H4 (cell line): Measurements from ENCODE around the gene KIF3B. TPM values are rescaled to one million over a fixed set of nuclear protein-coding genes. Genes with fewer than 3 reads are reported as not detected.
"Not testable (repeated sequence)": the region's sequence is repeated elsewhere in the genome, so short reads cannot be mapped to it uniquely, and the experiment has no call there.

ENCODE experiments used
- DNase-seq: peaks from one replicate; pipeline ENCODE4 v3.0.0-alpha.2; 2015; ENCODE audit warnings: low spot score
- total RNA-seq: library from RNA; depleted of rRNA; stranded (reverse); fragments of >200 nt; shearing (Covaris generic); gene quantifications from 2 replicates; pipeline ENCODE4 v1.2.3, GENCODE V29; 2014

The KIF3B gene
- total RNA-seq, 1 experiment from 2014 or later = 15.0 TPM

DNA sequence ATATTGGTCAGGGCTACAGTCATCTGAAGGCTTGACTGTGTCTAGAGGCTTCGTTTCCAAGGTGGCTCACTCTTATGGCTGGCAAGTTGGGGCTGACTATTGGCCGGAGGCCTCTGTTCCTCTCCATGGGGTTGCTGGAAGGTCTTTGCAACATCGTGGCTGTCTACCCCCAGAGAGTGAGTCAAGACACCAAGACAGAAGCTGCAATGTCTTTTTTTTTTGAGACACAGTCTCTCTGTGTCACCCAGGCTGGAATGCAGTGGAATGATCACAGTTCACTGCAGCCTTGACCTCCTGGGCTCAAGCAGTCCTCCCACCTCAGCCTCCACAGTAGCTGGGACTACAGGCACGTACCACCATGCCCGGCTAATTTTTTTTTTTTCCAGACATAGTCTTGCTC is 29.4 kb upstream of the KIF3B start:
- DNase-seq = no peak

DNA sequence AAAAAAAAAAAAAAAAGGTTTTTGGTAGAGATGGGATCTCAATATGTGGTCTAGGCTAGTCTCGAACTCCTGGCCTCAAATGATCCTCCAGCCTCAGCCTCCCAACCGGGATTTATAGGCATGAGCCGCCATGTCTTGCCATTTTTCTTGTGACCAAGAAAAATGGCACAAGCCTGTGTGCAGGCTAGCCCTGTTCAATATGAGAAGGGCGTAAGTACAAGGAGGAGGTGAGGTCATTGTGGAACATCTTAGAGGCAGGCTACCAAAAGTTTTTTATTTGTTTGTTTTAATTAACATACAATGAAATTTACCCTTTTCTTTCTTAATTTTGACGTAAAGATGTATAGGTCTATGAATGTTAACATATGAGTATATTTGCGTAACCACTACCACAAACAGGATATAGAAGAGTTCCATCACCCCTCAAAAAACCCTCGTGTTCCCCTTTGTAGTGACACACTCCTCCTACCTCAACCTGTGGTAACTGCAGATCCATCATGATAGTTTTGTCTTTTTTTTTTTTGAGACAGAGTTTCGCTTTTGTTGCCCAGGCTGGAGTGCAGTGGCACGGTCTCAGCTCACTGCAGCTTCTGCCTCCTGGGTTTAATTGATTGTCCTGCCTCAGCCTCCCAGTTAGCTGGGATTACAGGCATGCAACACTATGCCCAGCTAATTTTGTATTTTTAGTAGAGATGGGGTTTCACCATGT is 28.3 kb upstream of the KIF3B start:
- no peak for DNase-seq

DNA sequence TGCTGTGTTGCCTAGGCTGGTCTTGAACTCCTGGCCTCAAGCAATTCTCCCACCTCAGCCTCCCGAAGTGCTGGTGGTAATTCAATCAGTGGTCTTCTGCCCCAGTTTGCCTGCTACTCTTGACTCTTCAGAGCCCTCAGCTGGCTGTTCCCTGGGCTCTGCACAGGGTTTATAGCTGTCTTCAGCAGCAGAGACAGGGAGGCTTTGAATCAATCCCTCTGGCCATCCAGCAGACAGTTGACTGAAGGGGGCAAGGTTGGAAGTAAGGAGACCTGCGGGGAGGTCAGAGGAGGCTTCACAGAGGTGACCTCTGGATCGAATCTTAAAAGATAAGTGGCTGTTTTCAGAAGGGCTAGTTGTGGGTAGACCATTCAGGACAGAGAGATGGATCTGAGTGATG is 26.0 kb upstream of the KIF3B start:
- no peak for DNase-seq

DNA sequence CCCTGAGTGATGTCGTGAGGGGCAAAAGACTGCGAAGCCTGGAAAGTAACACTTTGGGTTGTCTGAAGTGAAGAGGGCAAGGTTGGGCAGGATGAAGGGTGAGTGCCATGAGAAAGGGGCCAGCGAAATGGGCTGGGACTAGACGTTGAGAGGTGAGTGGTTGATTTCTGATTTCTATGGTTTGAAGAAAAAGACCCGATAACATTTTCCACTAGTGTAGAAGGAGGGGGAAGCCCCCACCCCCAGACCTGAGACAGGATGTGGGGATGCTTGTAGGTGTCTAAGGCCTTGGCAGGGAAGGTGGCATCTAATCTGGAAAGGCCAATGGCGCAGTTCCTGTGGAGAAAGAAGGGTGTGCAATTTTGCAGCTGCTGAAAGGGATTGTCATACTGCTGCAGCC is 25.3 kb upstream of the KIF3B start:
- DNase-seq = no peak

DNA sequence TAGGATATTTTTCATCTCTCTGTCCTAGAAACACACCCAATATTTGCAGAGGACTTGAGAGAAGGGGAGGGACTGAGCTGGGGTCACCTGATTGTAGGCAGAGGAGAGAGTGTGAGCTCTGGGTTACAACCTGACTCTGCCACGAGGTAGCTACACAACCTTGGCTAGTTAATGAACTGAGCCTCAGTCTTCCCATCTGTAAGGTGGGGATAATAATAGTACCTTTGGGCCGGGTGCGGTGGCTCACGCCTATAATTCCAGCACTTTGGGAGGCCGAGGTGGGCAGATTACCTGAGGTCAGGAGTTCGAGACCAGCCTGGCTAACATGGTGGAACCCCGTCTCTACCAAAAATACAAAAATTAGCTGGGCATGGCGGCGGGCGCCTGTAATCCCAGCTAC is 16.5 kb upstream of the KIF3B start:
- not testable (repeated sequence) for DNase-seq

DNA sequence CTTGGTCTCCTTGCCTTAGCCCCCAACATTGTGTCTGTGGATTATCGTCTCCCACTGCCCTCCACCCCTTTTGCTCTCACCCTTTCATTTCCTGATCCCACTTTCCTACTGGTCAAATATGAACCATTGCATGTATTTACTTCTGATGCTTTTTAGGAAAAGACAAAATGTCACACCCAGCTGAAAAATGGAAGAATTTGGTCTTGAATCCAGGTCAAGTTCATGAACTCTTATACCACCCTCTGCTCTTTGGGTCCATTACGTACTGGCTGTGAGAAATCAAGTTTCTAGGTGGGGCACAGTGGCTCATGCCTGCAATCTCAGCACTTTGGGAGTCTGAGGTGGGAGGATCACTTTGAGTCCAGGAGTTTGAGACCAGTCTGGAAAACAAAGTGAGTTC is 15.8 kb upstream of the KIF3B start:
- no peak for DNase-seq

DNA sequence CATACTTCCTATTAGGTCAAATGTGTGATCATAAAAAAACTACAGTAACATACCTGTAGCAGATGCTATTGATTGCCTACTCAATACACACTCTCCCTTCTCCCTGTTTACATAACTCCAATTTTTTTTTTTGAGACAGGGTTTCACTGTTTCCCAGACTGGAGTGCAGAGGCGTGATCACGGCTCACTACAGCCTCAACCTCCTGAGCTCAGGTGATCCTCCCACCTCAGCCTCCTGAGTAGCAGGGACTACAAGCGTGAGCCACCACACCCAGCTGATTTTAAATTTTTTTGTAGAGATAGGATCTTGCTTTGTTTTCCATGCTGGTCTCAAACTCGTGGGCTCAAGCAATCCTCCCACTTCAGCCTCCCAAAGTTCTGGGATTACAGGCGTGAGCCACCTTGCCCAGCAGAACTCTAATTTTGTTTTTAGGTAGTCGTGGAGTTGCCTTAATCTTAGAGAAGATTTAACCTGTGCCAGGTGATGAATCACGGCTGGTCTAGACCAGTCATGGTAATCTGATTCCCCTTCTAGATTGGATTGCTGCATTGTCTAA is 14.0 kb upstream of the KIF3B start:
- DNase-seq = no peak

DNA sequence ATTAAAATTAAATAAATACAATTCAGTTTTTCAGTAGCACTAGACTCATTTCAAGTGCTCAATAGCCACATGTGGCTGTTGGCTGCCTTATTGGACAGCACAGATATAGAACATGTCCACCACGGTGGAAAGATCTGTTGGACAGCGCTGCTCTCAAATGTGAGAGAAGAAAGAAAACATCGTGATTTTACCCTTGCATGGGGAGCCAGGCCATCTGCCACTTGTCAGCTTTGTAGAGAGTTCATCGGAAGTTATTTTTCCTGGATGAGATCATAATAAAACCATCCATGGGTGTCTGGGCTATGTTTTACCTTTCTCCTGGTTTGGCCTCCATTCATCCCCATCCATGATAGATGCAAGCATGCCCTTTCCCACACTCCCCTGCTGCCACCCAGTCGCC is 5.8 kb upstream of the KIF3B start:
- no peak for DNase-seq

DNA sequence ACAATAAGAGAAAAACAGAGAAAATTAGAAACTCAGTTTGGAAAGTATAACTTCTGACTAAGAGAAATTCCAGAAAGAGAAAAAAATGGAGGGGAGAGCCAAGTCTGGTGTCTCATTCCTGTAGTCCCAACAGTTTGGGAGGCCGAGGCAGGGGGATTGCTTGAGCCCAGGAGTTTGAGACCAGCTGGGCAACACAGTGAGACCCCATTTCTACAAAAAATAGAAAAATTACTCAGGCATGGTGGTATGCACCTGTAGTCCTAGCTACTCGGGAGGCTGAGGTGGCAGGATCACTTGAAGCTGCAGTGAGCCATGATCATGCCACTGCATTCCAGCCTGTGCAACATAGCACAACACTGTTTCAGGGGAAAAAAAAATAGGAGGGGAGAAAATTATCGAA is 3.1 kb upstream of the KIF3B start:
- no peak for DNase-seq

DNA sequence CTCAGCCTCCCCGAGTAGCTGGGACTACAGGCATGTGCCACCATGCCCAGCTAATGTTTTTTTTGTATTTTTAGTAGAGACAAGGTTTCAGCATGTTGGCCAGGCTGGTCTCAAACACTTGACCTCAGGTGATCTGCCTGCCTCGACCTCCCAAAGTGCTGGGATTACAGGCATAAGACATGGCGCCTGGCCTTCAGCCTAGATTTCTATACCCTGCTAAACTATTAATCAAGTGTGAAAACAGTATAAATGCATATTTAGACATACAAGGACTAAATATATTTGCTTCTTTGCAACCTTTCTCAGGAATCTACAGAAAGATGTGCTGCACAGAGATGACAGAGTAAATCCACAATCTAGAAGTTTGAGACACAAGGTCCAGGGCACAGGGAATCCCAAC is 2.3 kb upstream of the KIF3B start:
- not testable (repeated sequence) for DNase-seq

DNA sequence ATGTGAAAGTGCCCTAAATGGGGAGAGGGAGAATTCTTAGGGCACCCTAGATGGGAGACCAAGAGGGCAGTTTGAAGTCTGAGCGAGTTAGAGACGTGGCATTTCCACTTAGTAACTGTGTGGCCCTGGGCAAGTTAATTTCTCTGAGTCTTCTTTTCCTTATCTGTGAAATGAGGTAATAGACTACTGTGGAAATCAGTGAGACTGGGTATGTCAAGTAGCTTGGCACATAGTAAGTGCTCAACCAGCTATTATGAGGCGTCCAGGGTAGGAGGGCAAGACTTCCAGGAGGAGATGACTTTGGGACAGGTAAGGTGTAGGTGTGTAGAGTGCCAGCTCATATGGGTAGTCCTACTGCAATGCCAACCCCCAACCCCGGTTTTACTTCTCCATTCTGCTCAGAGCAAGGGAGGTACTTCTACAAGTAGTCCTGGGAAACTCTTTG is 770 bp downstream of the KIF3B start:
- DNase-seq = no peak

DNA sequence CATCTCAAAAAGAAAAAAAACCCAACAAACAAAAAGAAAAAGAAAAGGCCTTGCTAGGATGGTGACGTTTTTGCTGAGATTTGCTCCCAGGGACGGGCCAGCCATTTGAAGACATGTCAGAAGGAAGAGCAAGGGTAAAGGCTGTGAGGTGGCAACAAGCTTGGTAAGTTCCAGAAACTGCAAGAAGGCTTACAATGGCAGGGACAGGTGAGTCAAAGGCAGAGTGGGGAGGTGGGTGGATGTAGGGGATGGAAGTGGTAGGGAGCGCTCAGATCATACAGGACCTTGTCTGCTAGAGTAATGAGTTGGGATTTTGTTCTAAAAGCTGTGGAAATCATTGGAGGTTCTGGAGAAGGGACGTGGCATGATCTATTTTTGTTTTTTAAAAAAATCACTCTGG is 4.3 kb downstream of the KIF3B start:
- no peak for DNase-seq

DNA sequence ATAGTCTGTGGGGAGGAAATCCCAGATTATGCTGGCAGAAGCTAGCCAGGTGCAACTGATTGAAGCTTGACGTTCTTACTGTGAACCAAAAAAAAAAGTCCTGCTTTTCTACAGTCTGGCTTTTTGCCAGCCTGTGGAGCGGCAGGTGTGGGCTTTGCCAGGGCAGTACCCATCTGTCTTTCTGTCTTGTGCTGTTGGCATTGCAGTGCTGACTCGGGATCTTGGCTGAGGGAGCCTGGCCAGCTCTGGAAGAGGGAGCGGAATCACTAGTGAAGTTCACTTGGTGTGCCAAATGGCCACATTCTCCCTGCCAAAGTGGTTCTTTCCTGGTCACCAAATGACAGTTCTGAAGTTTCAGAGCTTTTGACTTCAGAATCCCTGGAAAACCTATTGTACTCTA is 5.0 kb downstream of the KIF3B start:
- no peak for DNase-seq

DNA sequence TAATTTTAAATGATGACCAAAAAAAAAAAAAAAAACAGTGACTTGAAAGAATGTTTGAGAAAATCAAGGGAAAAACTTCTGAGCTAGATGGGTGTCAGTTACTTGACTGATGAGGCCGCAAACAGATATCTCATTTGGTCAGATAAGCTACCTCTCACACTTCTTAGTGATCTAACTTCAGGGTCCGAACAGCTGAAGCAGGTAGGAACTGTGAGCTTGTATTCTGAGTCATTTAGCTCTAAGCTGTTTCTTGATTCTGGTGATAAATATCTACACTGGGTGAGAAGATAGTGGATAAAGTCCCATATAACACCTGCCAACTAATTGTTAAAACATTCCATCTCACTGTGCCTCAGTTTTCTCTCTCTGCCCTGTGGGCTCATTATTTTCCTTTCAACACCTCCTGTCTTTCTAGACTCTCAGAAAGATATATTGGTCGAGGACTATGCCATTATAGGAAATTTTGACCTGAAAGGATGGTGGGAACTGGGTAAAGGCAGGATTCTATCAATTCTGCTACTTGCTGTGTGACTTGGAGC is 7.7 kb downstream of the KIF3B start:
- no peak for DNase-seq

DNA sequence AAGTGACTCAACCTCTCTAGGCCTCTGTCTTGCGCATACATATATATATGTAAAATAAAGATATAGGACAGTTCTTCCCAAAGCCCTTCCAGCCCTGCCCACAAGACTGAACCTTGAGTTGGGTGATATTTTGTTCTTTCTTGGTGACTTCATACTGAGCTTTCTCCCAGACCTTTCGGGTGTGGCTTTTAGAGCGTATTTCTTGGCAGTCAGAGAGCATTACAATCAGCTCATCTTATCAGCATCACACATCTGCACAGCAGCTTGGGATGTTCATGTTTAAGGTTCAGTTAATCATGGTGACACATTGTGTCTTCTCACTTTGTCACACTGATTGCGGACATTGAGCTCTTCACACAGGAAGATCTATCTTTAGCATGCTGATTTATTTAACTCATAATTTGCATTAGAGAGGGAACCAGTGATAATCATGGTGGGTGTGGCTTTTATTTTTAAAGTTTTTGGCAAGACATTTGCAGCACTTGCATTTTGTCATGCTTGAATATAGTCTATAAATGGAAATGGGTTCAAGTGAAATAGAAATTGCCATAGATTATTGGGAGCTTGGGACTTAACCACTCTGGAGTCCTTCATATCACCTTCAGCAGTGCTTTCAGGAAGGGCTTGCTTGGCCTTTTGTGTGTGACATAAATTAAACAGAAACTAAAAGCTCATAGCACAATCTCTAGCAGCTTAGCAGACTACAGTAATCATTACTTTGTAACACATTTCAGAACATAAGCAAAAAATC is 8.3 kb downstream of the KIF3B start:
- DNase-seq = no peak

DNA sequence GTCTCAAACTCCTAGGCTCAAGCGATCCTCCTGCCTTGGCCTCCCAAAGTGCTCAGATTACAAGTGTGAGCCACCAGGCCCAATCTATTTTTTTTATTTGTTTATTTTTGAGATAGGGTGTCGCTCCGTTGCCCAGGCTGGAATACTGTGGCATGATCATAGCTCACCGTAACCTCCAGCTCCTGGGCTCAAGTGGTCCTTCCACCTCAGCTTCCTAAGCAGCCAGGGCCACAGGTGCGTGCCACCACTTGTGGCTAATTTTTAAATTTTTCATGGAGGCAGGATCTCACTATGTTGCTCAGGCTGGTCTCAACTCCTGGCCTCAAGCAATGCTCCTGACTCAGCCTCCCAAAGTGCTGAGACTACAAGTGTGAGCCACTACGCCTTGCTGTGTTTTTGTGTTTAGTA is 9.8 kb downstream of the KIF3B start:
- no peak for DNase-seq

DNA sequence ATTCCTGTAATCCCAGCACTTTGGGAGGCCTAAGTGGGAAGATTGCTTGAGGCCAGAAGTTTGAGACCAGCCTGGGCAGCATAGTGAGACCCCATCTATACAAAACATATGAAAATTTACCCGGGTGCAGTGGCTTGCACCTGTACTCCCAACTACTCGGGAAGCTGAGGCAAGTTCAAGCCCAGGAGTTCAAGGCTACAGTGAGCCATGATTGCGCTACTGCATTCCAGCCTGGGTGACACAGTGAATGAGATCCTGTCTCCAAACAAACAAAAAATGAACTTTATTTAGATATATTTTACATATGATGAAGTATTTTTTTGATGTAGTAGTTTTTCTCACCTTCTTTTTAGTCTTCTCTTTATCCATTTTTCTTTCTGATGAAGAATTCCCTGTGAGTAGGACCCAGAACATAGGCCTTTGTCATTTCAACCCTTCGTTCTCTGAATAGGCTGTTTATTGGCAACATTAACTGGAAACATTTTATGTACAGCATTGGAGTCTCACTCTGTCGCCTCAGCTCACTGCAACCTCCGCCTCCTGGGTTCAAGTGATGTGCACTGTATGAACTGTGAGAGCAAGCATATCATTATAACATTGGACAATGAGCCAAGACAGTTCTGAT is 10.9 kb downstream of the KIF3B start:
- no peak for DNase-seq

DNA sequence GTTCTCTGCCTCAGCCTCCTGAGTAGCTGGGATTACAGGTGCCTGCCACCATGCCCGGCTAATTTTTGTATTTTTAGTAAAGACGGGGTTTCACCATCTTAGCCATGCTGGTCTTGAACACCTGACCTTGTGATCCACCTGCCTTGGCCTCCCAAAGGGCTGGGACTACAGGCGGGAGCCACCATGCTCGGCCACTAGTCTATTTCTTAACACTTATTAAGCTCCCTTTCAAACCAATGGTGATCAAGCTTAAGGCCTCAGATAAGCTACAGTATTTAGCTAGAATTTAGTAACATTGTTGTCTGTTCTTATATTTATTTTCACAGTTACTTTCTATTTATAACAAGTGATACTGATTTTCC is 11.8 kb downstream of the KIF3B start:
- DNase-seq = not testable (repeated sequence)

DNA sequence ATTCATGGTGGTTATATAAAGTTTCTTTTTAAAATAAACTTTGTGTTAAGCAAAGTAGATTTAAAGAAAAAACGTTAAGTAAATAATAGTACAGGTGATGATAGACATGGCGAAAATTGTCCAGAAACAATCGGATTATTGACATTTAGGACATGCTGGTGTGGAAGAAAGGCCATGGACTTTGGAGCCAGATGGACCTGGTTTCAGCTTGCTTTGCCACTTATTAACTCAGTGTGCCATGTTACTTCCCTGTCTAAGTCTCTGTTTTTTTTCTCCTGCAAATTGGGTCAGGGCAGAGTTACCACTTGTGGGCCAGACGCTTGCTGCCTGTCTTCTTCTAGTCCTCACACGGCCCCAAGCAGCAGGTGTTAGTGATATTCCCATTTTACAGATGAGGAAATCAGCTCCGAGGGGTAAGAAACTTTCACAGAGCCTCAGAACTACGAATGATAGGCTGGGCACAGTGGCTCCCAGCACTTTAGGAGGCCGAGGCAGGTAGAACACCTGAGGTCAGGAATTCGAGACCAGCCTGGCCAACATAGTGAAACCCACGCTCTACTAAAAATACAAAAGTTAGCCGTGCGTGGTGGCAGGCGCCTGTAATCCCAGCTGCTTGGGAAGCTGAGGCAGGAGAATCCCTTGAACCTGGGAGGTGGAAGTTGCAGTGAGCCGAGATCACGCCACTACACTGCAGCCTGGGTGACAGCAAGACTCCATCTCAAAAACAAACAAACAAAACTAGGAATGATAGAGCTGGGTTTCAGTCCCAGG is 12.4 kb downstream of the KIF3B start:
- DNase-seq = no peak

DNA sequence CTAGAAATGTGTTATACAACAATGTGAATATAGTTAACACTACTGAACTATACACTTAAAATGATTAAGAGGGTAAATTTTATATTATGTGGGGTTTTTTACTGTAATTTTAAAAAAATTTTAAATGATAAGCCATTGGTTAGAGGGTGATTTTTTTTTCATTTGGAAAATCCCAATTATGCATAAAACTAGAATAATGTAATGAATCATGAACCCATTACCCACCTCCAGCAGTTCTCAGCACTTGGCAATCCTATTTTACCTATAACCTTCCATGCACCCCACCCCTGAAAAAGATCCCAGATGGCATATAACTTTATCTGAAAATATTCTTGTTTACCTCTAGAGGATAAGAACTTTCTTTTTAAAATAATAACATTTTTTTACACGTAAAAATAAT is 13.7 kb downstream of the KIF3B start:
- no peak for DNase-seq

DNA sequence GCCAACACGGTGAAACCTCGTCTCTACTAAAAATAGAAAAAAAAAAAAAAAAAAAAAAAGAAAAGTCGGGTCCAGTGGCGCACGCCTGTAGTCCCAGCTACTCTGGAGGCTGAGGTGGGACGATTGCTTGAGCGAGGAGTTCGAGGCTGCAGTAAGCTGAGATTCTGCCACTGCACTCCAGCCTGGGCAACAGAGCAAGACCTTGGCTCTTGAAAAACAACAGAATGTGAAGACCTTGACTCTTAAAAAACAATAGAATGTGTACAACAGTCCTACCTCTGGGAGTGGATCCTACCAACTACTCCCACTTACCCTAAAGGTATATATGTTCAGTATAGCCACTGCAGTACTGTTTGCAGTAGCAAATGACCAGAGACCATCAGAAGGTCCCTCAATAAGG is 15.1 kb downstream of the KIF3B start:
- DNase-seq = no peak

DNA sequence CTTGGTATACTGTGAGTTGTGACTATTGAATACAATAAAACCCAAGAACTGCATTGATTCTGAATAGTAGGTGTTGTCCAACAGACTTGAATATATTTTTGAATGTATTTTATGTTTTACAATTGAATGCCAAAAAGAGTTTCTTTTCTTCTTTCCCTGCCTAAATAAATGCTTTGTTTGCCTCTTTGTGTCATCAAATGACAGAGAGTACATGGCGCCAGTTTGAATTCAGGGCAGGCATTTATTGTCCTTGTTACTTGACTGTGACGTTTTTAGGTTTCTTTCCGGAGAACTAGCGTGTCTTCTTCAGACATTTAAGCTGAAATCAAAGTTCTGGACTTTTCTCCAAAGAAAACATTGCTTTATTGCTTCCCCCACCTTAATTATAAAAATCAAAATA is 16.6 kb downstream of the KIF3B start:
- DNase-seq = no peak
